Immature natural killer cell (primary cell): ENCODE data around the gene ACIN1. TPM values are rescaled to one million over a fixed set of nuclear protein-coding genes. Genes with fewer than 3 reads are reported as not detected.
A peak's percentile ranks its signal among the peaks of the same experiment; 100 is the strongest.

ENCODE experiments used
- DNase-seq, 3 donors: peaks; one replicate each; pipeline ENCODE4 v3.0.0; 2022; ENCODE audit warnings: mixed read lengths in 1 of 3
- H3K27ac Mint-ChIP-seq, 6 donors: one replicate each; pipeline ENCODE4 v1.8.0; 2020; ENCODE audit warnings: mixed read lengths in 6 of 6, mild to moderate bottlenecking in 5 of 6, inconsistent platforms in 4 of 6, moderate library complexity in 3 of 6
- H3K27me3 Mint-ChIP-seq, 3 donors: one replicate each; pipeline ENCODE4 v1.8.0; 2020 to 2021; ENCODE audit warnings: low read depth in 3 of 3, mild to moderate bottlenecking in 3 of 3, mixed read lengths in 3 of 3, moderate library complexity in 3 of 3, inconsistent platforms in 1 of 3
- H3K36me3 Mint-ChIP-seq, 3 donors: one replicate each; pipeline ENCODE4 v1.8.0; 2020; ENCODE audit warnings: mixed read lengths in 3 of 3, inconsistent platforms in 2 of 3, mild to moderate bottlenecking in 2 of 3
- H3K4me1 Mint-ChIP-seq, 2 donors: one replicate each; pipeline ENCODE4 v1.8.0; 2020; ENCODE audit warnings: inconsistent platforms in 2 of 2, mild to moderate bottlenecking in 2 of 2, mixed read lengths in 2 of 2, moderate library complexity in 1 of 2
- H3K4me3 Mint-ChIP-seq, 5 donors: one replicate each; pipeline ENCODE4 v1.8.0; 2020; ENCODE audit warnings: mild to moderate bottlenecking in 5 of 5, mixed read lengths in 5 of 5, inconsistent platforms in 3 of 5, moderate library complexity in 3 of 5
- H3K9me3 Mint-ChIP-seq, 6 donors: one replicate each; pipeline ENCODE4 v1.8.0; 2020; ENCODE audit warnings: mild to moderate bottlenecking in 6 of 6, mixed read lengths in 6 of 6, inconsistent platforms in 4 of 6, moderate library complexity in 3 of 6
- polyA plus RNA-seq, 3 donors: library from polyadenylated mRNA; unstranded; fragments of 300-500 nt; fragmentation: Illumina TruSeq; gene quantifications; one replicate each; pipeline ENCODE4 v1.2.3, GENCODE V29; 2021

Gene ACIN1
- polyA plus RNA-seq, 3 donors from 2014 or later = 0.40 to 15.0 (median 4.5) TPM

- DNase-seq = no peak
- H3K27ac Mint-ChIP-seq = no peak overlapping the region
These were observed 34.9 kb upstream of the ACIN1 start for GRCh38 chr14:23129759-23130316.

GRCh38 chr14:23128969-23129758 is 34.2 kb upstream of the ACIN1 start:
- no peak overlapping the region for H3K27ac Mint-ChIP-seq
- H3K27me3 Mint-ChIP-seq = peaks cover 0 to 8% (median 8%) of the 10 kb centered on the region in 3 donors
- no peak overlapping the region for H3K4me3 Mint-ChIP-seq
- H3K36me3 Mint-ChIP-seq = no peaks in the 10 kb centered on the region
- no peaks in the 10 kb centered on the region for H3K9me3 Mint-ChIP-seq
- DNase-seq = no peak
- no peaks in the 10 kb centered on the region for H3K4me1 Mint-ChIP-seq

More at GRCh38 chr14:23129759-23130316, 34.9 kb upstream of the ACIN1 start:
- Mint-ChIP-seq H3K36me3 (no peaks in the 10 kb centered on the region), H3K4me1 (no peaks in the 10 kb centered on the region), H3K4me3 (no peak overlapping the region), H3K9me3 (no peaks in the 10 kb centered on the region), H3K27me3 (peaks cover 0 to 8% (median 8%) of the 10 kb centered on the region in 3 donors)

DNA sequence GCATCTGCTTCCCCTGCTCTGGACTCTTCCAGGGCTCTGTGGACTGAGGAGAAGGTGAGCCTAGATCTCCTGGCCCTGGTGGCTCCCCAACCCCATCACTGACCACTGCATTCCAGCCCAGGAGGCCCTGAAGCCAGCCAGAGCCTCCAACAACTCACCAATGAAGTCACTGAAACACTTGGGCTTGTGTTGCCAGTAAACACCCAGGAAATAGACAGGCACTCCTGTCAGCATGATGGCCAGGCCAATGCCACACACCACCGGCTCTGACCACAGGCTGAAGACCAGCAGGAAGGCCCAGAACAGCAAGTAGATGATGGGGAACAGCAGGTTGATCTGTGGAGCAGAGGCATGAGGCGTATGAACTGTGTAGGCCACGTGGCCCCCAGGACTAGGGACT is 32.9 kb upstream of the ACIN1 start:
- Mint-ChIP-seq H3K9me3 (no peaks in the 10 kb centered on the region), H3K27me3 (peaks cover 0 to 8% (median 8%) of the 10 kb centered on the region in 3 donors), H3K4me3 (no peak overlapping the region), H3K36me3 (no peaks in the 10 kb centered on the region), H3K27ac (no peak overlapping the region), H3K4me1 (no peaks in the 10 kb centered on the region)
- no peak for DNase-seq

GRCh38 chr14:23126548-23127278 is 31.8 kb upstream of the ACIN1 start:
- Mint-ChIP-seq H3K4me1 (no peaks in the 10 kb centered on the region), H3K27ac (no peak overlapping the region), H3K27me3 (peaks cover 0 to 8% (median 8%) of the 10 kb centered on the region in 3 donors), H3K9me3 (no peaks in the 10 kb centered on the region), H3K36me3 (no peaks in the 10 kb centered on the region), H3K4me3 (no peak overlapping the region)
- no peak for DNase-seq

DNA sequence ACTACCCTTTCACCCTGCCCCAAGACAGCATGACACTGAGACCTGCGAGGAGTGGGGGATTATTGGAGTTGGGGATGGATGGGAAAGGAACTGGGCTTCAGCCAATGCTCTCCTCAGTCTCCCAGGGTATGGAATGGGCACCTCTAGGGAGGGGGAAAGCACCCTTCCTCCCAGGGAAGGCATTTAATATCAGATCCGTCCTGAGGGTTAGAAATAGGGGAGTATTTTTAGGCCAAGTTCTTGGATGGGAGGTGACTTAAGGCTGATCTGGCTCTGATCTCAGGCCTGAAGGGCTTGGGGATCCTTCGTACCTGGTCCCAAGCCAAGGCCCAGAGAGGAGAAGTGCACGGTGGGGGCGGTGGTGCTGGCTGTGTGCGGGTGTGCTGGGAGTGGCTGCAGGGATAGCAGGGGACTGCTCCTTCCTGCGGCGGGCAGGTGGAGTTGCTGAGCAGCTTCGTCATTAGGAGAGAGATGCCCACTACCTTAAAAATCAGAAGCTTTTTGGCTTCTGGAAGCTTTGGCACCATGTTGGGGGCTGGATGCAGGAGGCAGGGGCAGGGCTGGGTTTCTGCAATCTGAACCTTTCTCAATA is 31.1 kb upstream of the ACIN1 start:
- Mint-ChIP-seq H3K27ac (no peak overlapping the region), H3K27me3 (peaks cover 0 to 8% (median 8%) of the 10 kb centered on the region in 3 donors), H3K4me1 (peaks cover 5 to 7% of the 10 kb centered on the region in 2 donors), H3K9me3 (no peaks in the 10 kb centered on the region), H3K4me3 (no peak overlapping the region), H3K36me3 (no peaks in the 10 kb centered on the region)
- no peak for DNase-seq

DNA sequence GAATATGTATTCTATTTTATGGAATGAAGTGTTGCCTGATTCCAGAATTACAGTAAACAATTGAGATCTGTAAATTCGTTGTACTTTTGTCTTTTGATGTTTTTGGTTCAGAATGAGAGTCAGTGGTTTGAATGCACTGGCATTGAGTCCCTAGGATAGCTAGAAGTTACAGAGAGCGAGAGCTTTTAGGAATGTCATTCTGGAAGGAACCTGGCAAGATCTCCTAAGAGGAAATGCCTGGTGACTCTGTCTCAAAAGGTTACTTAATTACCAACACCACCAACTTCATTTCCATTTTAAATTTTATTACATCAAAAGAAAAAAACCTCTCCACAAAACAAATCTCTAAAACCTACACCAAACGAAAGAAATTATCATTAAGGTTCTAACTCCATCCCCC is 30.1 kb upstream of the ACIN1 start:
- Mint-ChIP-seq H3K4me3 (no peak overlapping the region), H3K4me1 (peaks cover 10 to 12% of the 10 kb centered on the region in 2 donors), H3K9me3 (no peaks in the 10 kb centered on the region), H3K36me3 (no peaks in the 10 kb centered on the region), H3K27me3 (peaks cover 0 to 5% (median 4%) of the 10 kb centered on the region in 3 donors), H3K27ac (no peak overlapping the region)
- no peak for DNase-seq

GRCh38 chr14:23124337-23124954 is 29.5 kb upstream of the ACIN1 start:
- Mint-ChIP-seq H3K27ac (no peak overlapping the region), H3K4me3 (no peak overlapping the region), H3K9me3 (no peaks in the 10 kb centered on the region), H3K27me3 (peaks cover 0 to 5% (median 4%) of the 10 kb centered on the region in 3 donors), H3K4me1 (peaks cover 10 to 12% of the 10 kb centered on the region in 2 donors), H3K36me3 (no peaks in the 10 kb centered on the region)
- no peak for DNase-seq

DNA sequence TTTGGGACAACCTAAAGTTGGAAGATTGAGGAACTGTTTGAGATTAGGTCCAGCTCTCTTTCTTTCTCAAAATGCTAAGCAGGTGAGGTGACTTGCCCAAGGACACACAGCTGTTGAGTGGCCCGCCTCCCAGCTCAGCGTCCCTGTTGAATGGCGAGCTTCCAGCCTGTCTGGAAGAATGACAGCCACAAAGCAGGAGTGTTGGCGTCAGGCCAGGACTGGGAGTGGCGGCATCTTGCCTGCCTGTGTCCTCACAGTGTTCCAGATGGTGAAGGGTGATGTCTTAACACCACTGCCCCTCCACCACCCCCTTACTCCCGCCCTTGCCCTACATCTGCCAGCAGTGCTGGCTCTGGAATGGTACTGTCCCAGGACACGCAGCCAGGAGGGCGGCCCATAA is 28.5 kb upstream of the ACIN1 start:
- Mint-ChIP-seq H3K9me3 (no peaks in the 10 kb centered on the region), H3K36me3 (no peaks in the 10 kb centered on the region), H3K4me3 (no peak overlapping the region), H3K4me1 (peaks cover 10 to 12% of the 10 kb centered on the region in 2 donors), H3K27ac (no peak overlapping the region), H3K27me3 (peaks cover 0 to 3% (median 0%) of the 10 kb centered on the region in 3 donors)
- no peak for DNase-seq

- Mint-ChIP-seq H3K9me3 (no peaks in the 10 kb centered on the region), H3K36me3 (no peaks in the 10 kb centered on the region), H3K27ac (no peak overlapping the region), H3K4me1 (peaks cover 10 to 12% of the 10 kb centered on the region in 2 donors), H3K27me3 (peaks cover 0 to 3% (median 2%) of the 10 kb centered on the region in 3 donors), H3K4me3 (no peak overlapping the region)
- DNase-seq = no peak
These were observed 27.1 kb upstream of the ACIN1 start for GRCh38 chr14:23122086-23122485.

DNA sequence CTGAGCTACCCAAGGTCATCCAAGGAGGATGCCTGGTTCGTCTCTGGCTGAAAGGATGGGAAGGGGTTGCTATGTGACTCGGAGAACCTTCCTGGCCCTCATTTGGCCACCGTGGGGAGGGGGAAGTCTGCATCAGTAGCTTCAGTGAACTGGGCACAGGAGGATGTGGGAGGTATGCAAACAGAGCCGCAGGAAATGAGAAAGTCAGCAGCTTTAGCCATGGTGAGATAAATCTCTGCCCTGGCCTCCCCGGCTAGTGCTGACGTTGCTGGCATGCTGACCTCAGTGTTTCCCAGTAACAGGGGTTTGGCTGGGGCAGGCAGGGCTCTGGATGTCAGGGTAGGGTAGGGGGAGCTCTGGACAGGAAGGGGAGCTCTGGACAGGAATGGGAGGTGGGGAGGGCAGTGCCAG is 26.4 kb upstream of the ACIN1 start:
- peak in 1 of 3 donors; percentile 2 for DNase-seq
- Mint-ChIP-seq H3K9me3 (no peaks in the 10 kb centered on the region), H3K4me1 (peaks cover 10 to 12% of the 10 kb centered on the region in 2 donors), H3K27me3 (peaks cover 0 to 2% (median 2%) of the 10 kb centered on the region in 3 donors), H3K4me3 (no peak overlapping the region), H3K27ac (peak overlapping the region in 2 of 6 donors; percentile 9 to 46), H3K36me3 (no peaks in the 10 kb centered on the region)

- Mint-ChIP-seq H3K36me3 (no peaks in the 10 kb centered on the region), H3K4me3 (peak overlapping the region in 4 of 5 donors; percentile 16 to 67 (median 45)), H3K4me1 (peaks cover 10 to 12% of the 10 kb centered on the region in 2 donors), H3K9me3 (no peaks in the 10 kb centered on the region), H3K27me3 (peaks cover 0 to 5% (median 2%) of the 10 kb centered on the region in 3 donors), H3K27ac (peak overlapping the region in 3 of 6 donors; percentile 9 to 67 (median 22))
- DNase-seq = peak; percentile 78 to 79 (median 79)
These were observed 25.8 kb upstream of the ACIN1 start for GRCh38 chr14:23120541-23121251.

DNA sequence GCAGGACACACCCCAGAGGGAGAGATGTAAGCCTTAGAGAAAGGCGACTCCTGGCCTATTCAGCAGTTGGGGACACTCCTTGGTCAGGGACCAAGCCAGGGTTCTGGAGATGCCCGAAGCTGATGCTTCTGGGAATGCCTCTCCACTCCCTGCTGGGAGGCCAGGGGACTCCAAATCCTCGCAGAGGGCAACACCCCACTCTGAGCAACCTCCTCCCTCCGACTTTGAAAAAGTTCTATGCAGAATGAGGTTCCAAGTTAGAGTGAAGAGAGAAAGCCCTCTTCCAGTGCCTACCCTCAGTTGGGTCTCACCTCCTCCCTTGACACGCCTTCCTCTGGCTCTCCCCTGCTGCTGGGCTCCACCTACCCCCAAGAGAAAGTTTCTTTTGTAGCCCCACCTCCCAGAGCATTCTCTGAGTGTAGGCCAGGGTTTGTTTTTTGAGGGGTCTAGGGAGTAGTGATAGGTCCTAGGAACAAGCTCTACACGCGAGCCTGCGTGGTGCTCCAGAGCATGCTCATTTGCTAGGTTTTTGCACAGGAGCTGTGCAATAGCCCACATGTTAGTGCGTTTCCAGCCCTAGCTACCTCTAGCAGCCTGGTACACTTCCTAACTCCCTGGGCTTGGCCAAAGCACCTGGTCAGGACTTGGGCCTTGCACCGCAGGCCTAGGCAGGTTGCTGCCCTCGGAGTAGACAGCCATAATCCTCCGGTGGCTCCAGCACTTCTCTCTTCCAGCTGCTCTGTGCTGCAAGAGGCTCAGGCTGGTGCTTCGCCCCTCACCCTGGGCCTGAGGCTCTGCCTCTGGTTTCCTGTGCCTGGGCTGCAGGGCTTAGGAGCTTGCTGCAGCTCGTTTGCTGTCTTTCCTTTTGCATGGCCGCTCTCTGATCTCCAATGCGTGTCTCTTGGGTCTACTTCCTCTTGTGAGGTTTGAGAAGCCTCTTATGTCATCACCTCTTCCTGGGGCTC is 24.7 kb upstream of the ACIN1 start:
- no peaks in the 10 kb centered on the region for H3K9me3 Mint-ChIP-seq
- DNase-seq = no peak
- no peak overlapping the region for H3K4me3 Mint-ChIP-seq
- H3K36me3 Mint-ChIP-seq = no peaks in the 10 kb centered on the region
- peak overlapping the region in 1 of 6 donors; percentile 11 for H3K27ac Mint-ChIP-seq
- H3K27me3 Mint-ChIP-seq = peaks cover 0 to 5% (median 2%) of the 10 kb centered on the region in 3 donors
- H3K4me1 Mint-ChIP-seq = peaks cover 10 to 12% of the 10 kb centered on the region in 2 donors
